ENCODE measurements around the gene GIMAP8. TPM values are rescaled to one million over a fixed set of nuclear protein-coding genes. Genes with fewer than 3 reads are reported as not detected.

GIMAP8 gene
- total and polyA plus RNA-seq, 2 experiments from 2014 or later: not detected

- peak overlapping the region; percentile 11 for H3K4me2 ChIP-seq (ENCODE audit: unreplicated experiment)
- no peaks in the 10 kb centered on the region for H3K27me3 ChIP-seq (replicated peaks; ENCODE audit: insufficient read depth)
- H3K36me3 ChIP-seq (ENCODE audit: low read depth): no peaks in the 10 kb centered on the region
- H3K9me3 ChIP-seq (ENCODE audit: low read depth): no peaks in the 10 kb centered on the region
- no peak overlapping the region for H3K4me3 ChIP-seq
- 19 to 20% methylated on average over 27 of the region's 27 CpGs for WGBS, 2 experiments (ENCODE audit: low coverage in 1 of 2, low lambda C conversion rate in 2 of 2, missing lambda C conversion rate in 2 of 2)
- peak; percentile 81 for DNase-seq
- H3K9me2 ChIP-seq (ENCODE audit: insufficient read depth): no peaks in the 10 kb centered on the region
- no peak overlapping the region for H3K9ac ChIP-seq
- no peaks in the 10 kb centered on the region for H3K79me2 ChIP-seq (ENCODE audit: insufficient read depth)
- no peak overlapping the region for H3K27ac ChIP-seq
- in situ Hi-C loops (cut with MboI): no loop called here
- no peaks in the 10 kb centered on the region for H4K20me1 ChIP-seq (ENCODE audit: insufficient read depth)
- no peaks in the 10 kb centered on the region for H3K4me1 ChIP-seq (ENCODE audit: insufficient read depth)
- peak overlapping the region; percentile 75 for H2AFZ ChIP-seq
- H3F3A ChIP-seq (ENCODE audit: insufficient read depth): no peaks in the 10 kb centered on the region
- no peak for TF ChIP-seq EZH2phosphoT487 (IDR thresholded peaks at IDR 0.05; ENCODE audit: insufficient read depth, low read depth)
- no peak for TF ChIP-seq EZH2 (IDR thresholded peaks at IDR 0.05; ENCODE audit: insufficient read depth, poor library complexity, severe bottlenecking)
Measured at GRCh38 chr7:150420987-150421674, 29.3 kb upstream of the GIMAP8 start.

GRCh38 chr7:150421831-150422230 lies 28.6 kb upstream of the GIMAP8 start:
- in situ Hi-C loops (cut with MboI): no loop called here
- Histone ChIP-seq H3K9me2 (ENCODE audit: insufficient read depth) (no peaks in the 10 kb centered on the region), H4K20me1 (ENCODE audit: insufficient read depth) (no peaks in the 10 kb centered on the region), H2AFZ (no peak overlapping the region), H3K4me3 (no peak overlapping the region), H3F3A (ENCODE audit: insufficient read depth) (no peaks in the 10 kb centered on the region), H3K4me1 (ENCODE audit: insufficient read depth) (no peaks in the 10 kb centered on the region), H3K36me3 (ENCODE audit: low read depth) (no peaks in the 10 kb centered on the region), H3K9ac (no peak overlapping the region), H3K4me2 (ENCODE audit: unreplicated experiment) (no peak overlapping the region), H3K79me2 (ENCODE audit: insufficient read depth) (no peaks in the 10 kb centered on the region), H3K27me3 (replicated peaks; ENCODE audit: insufficient read depth) (no peaks in the 10 kb centered on the region), H3K9me3 (ENCODE audit: low read depth) (no peaks in the 10 kb centered on the region), H3K27ac (no peak overlapping the region)
- no peak for DNase-seq
- WGBS, 2 experiments (ENCODE audit: low coverage in 1 of 2, low lambda C conversion rate in 2 of 2, missing lambda C conversion rate in 2 of 2): 71 to 72% methylated on average over 17 of the region's 17 CpGs
- no peak for TF ChIP-seq EZH2 (IDR thresholded peaks at IDR 0.05; ENCODE audit: insufficient read depth, poor library complexity, severe bottlenecking)
- no peak for TF ChIP-seq EZH2phosphoT487 (IDR thresholded peaks at IDR 0.05; ENCODE audit: insufficient read depth, low read depth)

GRCh38 chr7:150425670-150426069 lies 24.8 kb upstream of the GIMAP8 start:
- no peak overlapping the region for H3K9ac ChIP-seq
- TF ChIP-seq EZH2 (IDR thresholded peaks at IDR 0.05; ENCODE audit: insufficient read depth, poor library complexity, severe bottlenecking) (no peak), EZH2phosphoT487 (IDR thresholded peaks at IDR 0.05; ENCODE audit: insufficient read depth, low read depth) (no peak)
- H3F3A ChIP-seq (ENCODE audit: insufficient read depth): no peaks in the 10 kb centered on the region
- no peaks in the 10 kb centered on the region for H3K36me3 ChIP-seq (ENCODE audit: low read depth)
- H3K27me3 ChIP-seq (replicated peaks; ENCODE audit: insufficient read depth): no peaks in the 10 kb centered on the region
- no peaks in the 10 kb centered on the region for H4K20me1 ChIP-seq (ENCODE audit: insufficient read depth)
- peaks cover 19% of the 10 kb centered on the region for H3K4me1 ChIP-seq (ENCODE audit: insufficient read depth)
- no peaks in the 10 kb centered on the region for H3K9me3 ChIP-seq (ENCODE audit: low read depth)
- no peak overlapping the region for H2AFZ ChIP-seq
- H3K4me3 ChIP-seq: no peak overlapping the region
- DNase-seq: no peak
- H3K4me2 ChIP-seq (ENCODE audit: unreplicated experiment): no peak overlapping the region
- H3K9me2 ChIP-seq (ENCODE audit: insufficient read depth): no peaks in the 10 kb centered on the region
- WGBS, 2 experiments (ENCODE audit: low coverage in 1 of 2, low lambda C conversion rate in 2 of 2, missing lambda C conversion rate in 2 of 2): 57 to 94% methylated on average over 3 to 4 of the region's 4 CpGs
- H3K27ac ChIP-seq: no peak overlapping the region
- H3K79me2 ChIP-seq (ENCODE audit: insufficient read depth): no peaks in the 10 kb centered on the region
- in situ Hi-C loops (cut with MboI): no loop called here

GRCh38 chr7:150428671-150429451 lies 21.6 kb upstream of the GIMAP8 start:
- peak; percentile 97 for DNase-seq
- Histone ChIP-seq H3K4me3 (no peak overlapping the region), H3K4me2 (ENCODE audit: unreplicated experiment) (peak overlapping the region; percentile 24), H3F3A (ENCODE audit: insufficient read depth) (no peaks in the 10 kb centered on the region), H4K20me1 (ENCODE audit: insufficient read depth) (no peaks in the 10 kb centered on the region), H3K36me3 (ENCODE audit: low read depth) (no peaks in the 10 kb centered on the region), H2AFZ (no peak overlapping the region), H3K9ac (no peak overlapping the region), H3K4me1 (ENCODE audit: insufficient read depth) (peaks cover 25% of the 10 kb centered on the region), H3K27ac (peak overlapping the region; percentile 2; the same call in 1 of the 2 replicates), H3K27me3 (replicated peaks; ENCODE audit: insufficient read depth) (no peaks in the 10 kb centered on the region), H3K9me3 (ENCODE audit: low read depth) (no peaks in the 10 kb centered on the region), H3K79me2 (ENCODE audit: insufficient read depth) (no peaks in the 10 kb centered on the region), H3K9me2 (ENCODE audit: insufficient read depth) (no peaks in the 10 kb centered on the region)
- 15 to 21% methylated on average over 11 of the region's 11 CpGs for WGBS, 2 experiments (ENCODE audit: low coverage in 1 of 2, low lambda C conversion rate in 2 of 2, missing lambda C conversion rate in 2 of 2)
- TF ChIP-seq EZH2 (IDR thresholded peaks at IDR 0.05; ENCODE audit: insufficient read depth, poor library complexity, severe bottlenecking): no peak
- no peak for TF ChIP-seq EZH2phosphoT487 (IDR thresholded peaks at IDR 0.05; ENCODE audit: insufficient read depth, low read depth)
- in situ Hi-C loops (cut with MboI): no loop called here

Measured in GM23248 (cell line).